IMR-90 (cell line): ENCODE measurements around the gene CCDC54. TPM values are rescaled to one million over a fixed set of nuclear protein-coding genes. Genes with fewer than 3 reads are reported as not detected.

ENCODE experiments used
- ATAC-seq: fragments of 200-7000 bp; cut with Tn5 transposase; 2 replicates; pipeline ENCODE4 v1.9.1; 2020; ENCODE audit warnings: low read depth, mild to moderate bottlenecking, moderate library complexity
- BruUV-seq: library from RNA; stranded (reverse); fragments of 400-500 nt; replicated peaks from 2 replicates; lab custom pipeline; 2021; lab: Mats Ljungman, UMichigan
- CTCF ChIA-PET: fragments of 300-600 bp; formaldehyde crosslinking; extraction: SDS; loops from one replicate; lab custom pipeline; 2021; ENCODE audit warnings: antibody characterized with exemption; lab: Yijun Ruan, JAX
- POLR2A ChIA-PET: fragments of 300-600 bp; sonication (Branson Sonifier 250); formaldehyde crosslinking; loops from one replicate; lab custom pipeline; 2022; ENCODE audit warnings: antibody characterized with exemption; ENCODE audit not compliant: unreplicated experiment; lab: Charles Lee
- DNase-seq: peaks from one replicate; pipeline ENCODE4 v3.0.0; 2013
- H2AFZ ChIP-seq: replicated peaks from 2 replicates; pipeline ENCODE3; 2013; ENCODE audit warnings: low read length, mild to moderate bottlenecking; ENCODE audit not compliant: poor library complexity
- H2AK5ac ChIP-seq: 2 replicates; pipeline ENCODE4 v1.6.1; 2013; ENCODE audit warnings: low read depth, low read length, inconsistent platforms
- H2AK9ac ChIP-seq: replicated peaks from 2 replicates; pipeline ENCODE3; 2013; ENCODE audit warnings: mild to moderate bottlenecking, low read depth, low read length, moderate library complexity; ENCODE audit not compliant: poor library complexity
- H2BK120ac ChIP-seq: 2 replicates; pipeline ENCODE4 v1.6.1; 2013; ENCODE audit warnings: low read depth, low read length, inconsistent platforms
- H2BK15ac ChIP-seq: 3 replicates; pipeline ENCODE4 v1.6.1; 2013; ENCODE audit warnings: low read depth, low read length, inconsistent platforms
- H2BK20ac ChIP-seq: 2 replicates; pipeline ENCODE4 v1.6.1; 2013; ENCODE audit warnings: low read depth, mild to moderate bottlenecking, inconsistent platforms, low read length, moderate library complexity
- H2BK5ac ChIP-seq: 2 replicates; pipeline ENCODE4 v1.6.1; 2013; ENCODE audit warnings: mild to moderate bottlenecking, low read depth, low read length, inconsistent platforms; ENCODE audit not compliant: poor library complexity, severe bottlenecking
- H3K14ac ChIP-seq: replicated peaks from 2 replicates; pipeline ENCODE4 v1.6.1; 2013; ENCODE audit warnings: low read depth, low read length, inconsistent platforms
- H3K18ac ChIP-seq: 2 replicates; pipeline ENCODE4 v1.6.1; 2013; ENCODE audit warnings: low read depth, low read length, control low read depth
- H3K23ac ChIP-seq: 2 replicates; pipeline ENCODE4 v1.6.1; 2013; ENCODE audit warnings: low read depth, low read length, inconsistent platforms
- H3K27ac ChIP-seq: 2 replicates; pipeline ENCODE4 v1.5.1; 2013; ENCODE audit warnings: mild to moderate bottlenecking, control low read depth, low read length; ENCODE audit not compliant: insufficient read depth
- H3K27me3 ChIP-seq: 2 replicates; pipeline ENCODE4 v1.6.1; 2013; ENCODE audit warnings: low read length; ENCODE audit not compliant: control insufficient read depth, insufficient read depth
- H3K36me3 ChIP-seq: 2 replicates; pipeline ENCODE4 v1.6.1; 2013; ENCODE audit warnings: low read length, mixed read lengths; ENCODE audit not compliant: control insufficient read depth, insufficient read depth
- H3K4ac ChIP-seq: 2 replicates; pipeline ENCODE4 v1.6.1; 2013; ENCODE audit warnings: low read depth, low read length, inconsistent platforms
- H3K4me1 ChIP-seq: 2 replicates; pipeline ENCODE4 v1.6.1; 2013; ENCODE audit warnings: low read length, mixed read lengths; ENCODE audit not compliant: control insufficient read depth, insufficient read depth
- H3K4me2 ChIP-seq: 2 replicates; pipeline ENCODE4 v1.6.1; 2013; ENCODE audit warnings: low read depth, mild to moderate bottlenecking, control low read depth, low read length, moderate library complexity
- H3K4me3 ChIP-seq: 2 replicates; pipeline ENCODE4 v1.5.1; 2013; ENCODE audit warnings: low read depth, mild to moderate bottlenecking, control low read depth, low read length, moderate library complexity; ENCODE audit not compliant: insufficient read depth
- H3K56ac ChIP-seq: 2 replicates; pipeline ENCODE4 v1.6.1; 2013; ENCODE audit warnings: low read length, inconsistent platforms; ENCODE audit not compliant: insufficient read depth; ENCODE audit errors: extremely low read depth
- H3K79me1 ChIP-seq, 2 experiments: 2 replicates each; pipeline ENCODE4 v1.6.1; 2013; ENCODE audit warnings: low read length in 2 of 2, inconsistent platforms in 1 of 2, low read depth in 1 of 2
- H3K9ac ChIP-seq: 2 replicates; pipeline ENCODE4 v1.6.1; 2013; ENCODE audit warnings: low read depth, low read length, control low read depth
- H3K9me1 ChIP-seq: 2 replicates; pipeline ENCODE4 v1.6.1; 2013; ENCODE audit warnings: low read length, inconsistent platforms; ENCODE audit not compliant: insufficient read depth
- H3K9me3 ChIP-seq: 2 replicates; pipeline ENCODE4 v1.6.1; 2013; ENCODE audit warnings: low read length; ENCODE audit not compliant: control insufficient read depth, insufficient read depth
- H4K20me1 ChIP-seq: 2 replicates; pipeline ENCODE4 v1.6.1; 2013; ENCODE audit warnings: low read length, inconsistent platforms; ENCODE audit not compliant: insufficient read depth
- H4K5ac ChIP-seq: 2 replicates; pipeline ENCODE4 v1.6.1; 2013; ENCODE audit warnings: mild to moderate bottlenecking, low read depth, low read length, control low read depth
- H4K8ac ChIP-seq, 2 experiments: 2 replicates each; pipeline ENCODE4 v1.6.1; 2013; ENCODE audit warnings: low read depth in 2 of 2, low read length in 2 of 2, control low read depth in 1 of 2, inconsistent platforms in 1 of 2
- H4K91ac ChIP-seq: 2 replicates; pipeline ENCODE4 v1.6.1; 2013; ENCODE audit warnings: low read depth, low read length, inconsistent platforms; ENCODE audit not compliant: insufficient read depth
- BHLHE40 ChIP-seq: fragments of 150-350 bp; IDR thresholded peaks from 2 replicates; pipeline ENCODE4 v1.6.1; 2016; ENCODE audit warnings: mild to moderate bottlenecking, low read depth, low read length
- CEBPB ChIP-seq: IDR thresholded peaks from 2 replicates; pipeline ENCODE4 v1.6.1; 2012; ENCODE audit warnings: low read depth, low read length, improper control_type of control experiment
- CTCF ChIP-seq: conservative IDR thresholded peaks from 2 replicates; pipeline ENCODE4 v1.5.1; 2012; ENCODE audit warnings: mild to moderate bottlenecking, low read depth, low read length, improper control_type of control experiment
- ELK1 ChIP-seq: fragments of 150-350 bp; IDR thresholded peaks from 2 replicates; pipeline ENCODE4 v1.6.1; 2016; ENCODE audit warnings: low read depth, mild to moderate bottlenecking, low read length, moderate library complexity, borderline replicate concordance
- MAFK ChIP-seq: IDR thresholded peaks from 2 replicates; pipeline ENCODE4 v1.6.1; 2012; ENCODE audit warnings: low read depth, low read length, improper control_type of control experiment
- MAZ ChIP-seq: IDR thresholded peaks from 2 replicates; pipeline ENCODE4 v1.6.1; 2012; ENCODE audit warnings: low read depth, mild to moderate bottlenecking, low read length, improper control_type of control experiment, moderate library complexity, borderline replicate concordance
- MXI1 ChIP-seq: IDR thresholded peaks from 2 replicates; pipeline ENCODE4 v1.6.1; 2012; ENCODE audit warnings: low read depth, mild to moderate bottlenecking, low read length, moderate library complexity, borderline replicate concordance
- NFE2L2 ChIP-seq: fragments of 150-350 bp; IDR thresholded peaks from 2 replicates; pipeline ENCODE4 v1.6.1; 2016; ENCODE audit warnings: low read depth, mild to moderate bottlenecking, low read length
- POLR2A ChIP-seq: IDR thresholded peaks from 2 replicates; pipeline ENCODE4 v1.6.1; 2012; ENCODE audit warnings: mild to moderate bottlenecking, low read depth, low read length
- RAD21 ChIP-seq: IDR thresholded peaks from 2 replicates; pipeline ENCODE4 v1.6.1; 2012; ENCODE audit warnings: low read length, improper control_type of control experiment
- RFX5 ChIP-seq: IDR thresholded peaks from 2 replicates; pipeline ENCODE4 v1.8.0; 2012; ENCODE audit warnings: low read depth, mild to moderate bottlenecking, low read length, moderate library complexity
- SMC3 ChIP-seq: fragments of 150-350 bp; IDR thresholded peaks from 2 replicates; pipeline ENCODE4 v1.6.1; 2016; ENCODE audit warnings: low read depth, mild to moderate bottlenecking, antibody characterized with exemption, low read length, moderate library complexity
- USF2 ChIP-seq: fragments of 150-350 bp; IDR thresholded peaks from 2 replicates; pipeline ENCODE4 v1.6.1; 2017; ENCODE audit warnings: mild to moderate bottlenecking, antibody characterized with exemption, low read length, low read depth
- WGBS, 2 experiments: methylation state at CpG; one replicate each; pipeline versions ENCODE4 v1.1.5 to v1.1.7; 2013; ENCODE audit warnings: missing lambda C conversion rate in 2 of 2; ENCODE audit not compliant: insufficient read length in 1 of 2; ENCODE audit errors: extremely low coverage in 2 of 2; 5-methylcytosine and 5-hydroxymethylcytosine counted together
- dilution Hi-C: fragments of 300-500 bp; cut with HindIII; formaldehyde crosslinking; loops from one replicate; pipeline ENCODE4 v1.14.3; 2018; ENCODE audit warnings: low sequenced_read_pairs; ENCODE audit not compliant: unreplicated experiment
- in situ Hi-C: fragments of 300-500 bp; cut with MboI; formaldehyde crosslinking; loops from 3 replicates; pipeline ENCODE4 v1.14.3; 2019; ENCODE audit warnings: low sequenced_read_pairs, inconsistent platforms, mixed read lengths
- intact Hi-C: fragments of 100-400 bp; cut with micrococcal nuclease; formaldehyde crosslinking; loops from 2 replicates; pipeline ENCODE4 v1.10.0; 2022
- polyA plus RNA-seq, 3 experiments: library from polyadenylated mRNA; depleted of rRNA; stranded (reverse); fragments of >200 nt; gene quantifications; 2 replicates each; pipeline ENCODE4 v1.2.3, GENCODE V29; 2012; ENCODE audit warnings: low replicate concordance in 1 of 3
- total RNA-seq: library from RNA; depleted of rRNA; stranded (reverse); fragments of >200 nt; gene quantifications from 2 replicates; pipeline ENCODE4 v1.2.3, GENCODE V29; 2012

The CCDC54 gene
- total and polyA plus RNA-seq, 2 of the 4 experiments (the other 2 are of a cell fraction) = not detected

- no peak overlapping the region for H2BK5ac ChIP-seq
- BruUV-seq = no TSS peak
- no peak overlapping the region for H2BK15ac ChIP-seq
- no CpG with 5 or more reads among the region's 2 CpGs for WGBS, 2 experiments
- TF ChIP-seq BHLHE40 = no peak
- no peak for TF ChIP-seq MAFK
- no peak for TF ChIP-seq USF2
- TF ChIP-seq RFX5 = no peak
- TF ChIP-seq NFE2L2 = no peak
- TF ChIP-seq RAD21 = no peak
- TF ChIP-seq MXI1 = no peak
- no peak for TF ChIP-seq MAZ
- TF ChIP-seq CTCF = no peak
- TF ChIP-seq CEBPB = no peak
- no peak for TF ChIP-seq ELK1
- no peak for TF ChIP-seq POLR2A
- no peak for TF ChIP-seq SMC3
- no peaks in the 10 kb centered on the region for H4K20me1 ChIP-seq
- in situ Hi-C loops (no loop called here), intact Hi-C loops (no loop called here), dilution Hi-C loops (no loop called here)
- H2AK9ac ChIP-seq = no peak overlapping the region
- no peak overlapping the region for H4K5ac ChIP-seq
- H3K56ac ChIP-seq = no peak overlapping the region
- no peak overlapping the region for H3K14ac ChIP-seq
- H3K4ac ChIP-seq = no peak overlapping the region
- H3K27me3 ChIP-seq = no peaks in the 10 kb centered on the region
- H3K27ac ChIP-seq = no peak overlapping the region
- H3K18ac ChIP-seq = no peak overlapping the region
- H3K4me1 ChIP-seq = peaks cover 8% of the 10 kb centered on the region
- no peak overlapping the region for H4K91ac ChIP-seq
- no peaks in the 10 kb centered on the region for H3K36me3 ChIP-seq
- H2AK5ac ChIP-seq = no peak overlapping the region
- H3K9ac ChIP-seq = no peak overlapping the region
- ATAC-seq = no peak
- no peak overlapping the region for H2BK20ac ChIP-seq
- no peak overlapping the region for H3K4me2 ChIP-seq
- H3K9me1 ChIP-seq = no peaks in the 10 kb centered on the region; the same call in 1 of the 2 replicates
- H4K8ac ChIP-seq = no peak overlapping the region
- no peak overlapping the region for H2AFZ ChIP-seq
- ChIA-PET POLR2A (no interaction called here), CTCF (interaction anchor here (1.0 to 1.2 kb wide), 2 partner anchors 12 to 17 kb away, joined by 3 read pairs; no protein-coding TSS in a partner anchor)
- H3K9me3 ChIP-seq = no peaks in the 10 kb centered on the region
- no peak overlapping the region for H3K23ac ChIP-seq
- H3K79me1 ChIP-seq = no peaks in the 10 kb centered on the region
- no peak overlapping the region for H2BK120ac ChIP-seq
- H3K4me3 ChIP-seq = no peak overlapping the region
- DNase-seq = no peak
Observed at GRCh38 chr3:107370907-107371306, 6.3 kb upstream of the CCDC54 start.
